22Rv1 (cell line): ENCODE results near the gene ARAP2.

Experiments used
- H3K27ac ChIP-seq: fragments of 450-650 bp; 2 replicates; pipeline ENCODE4 v1.5.1; 2017
- ZFX ChIP-seq: fragments of 450-650 bp; IDR thresholded peaks from 2 replicates; pipeline ENCODE4 v1.6.1; 2017; ENCODE audit warnings: antibody characterized with exemption, borderline replicate concordance
- TF ChIP-seq, protein P1 (sequence below): fragments of 450-650 bp; IDR thresholded peaks from 2 replicates; pipeline ENCODE4 v1.5.1; 2017; ENCODE audit warnings: mild to moderate bottlenecking

Gene ARAP2

GRCh38 chr4:36206012-36206411 is 38.3 kb downstream of the ARAP2 start:
- no peak overlapping the region for H3K27ac ChIP-seq
- TF ChIP-seq, protein P1, sequence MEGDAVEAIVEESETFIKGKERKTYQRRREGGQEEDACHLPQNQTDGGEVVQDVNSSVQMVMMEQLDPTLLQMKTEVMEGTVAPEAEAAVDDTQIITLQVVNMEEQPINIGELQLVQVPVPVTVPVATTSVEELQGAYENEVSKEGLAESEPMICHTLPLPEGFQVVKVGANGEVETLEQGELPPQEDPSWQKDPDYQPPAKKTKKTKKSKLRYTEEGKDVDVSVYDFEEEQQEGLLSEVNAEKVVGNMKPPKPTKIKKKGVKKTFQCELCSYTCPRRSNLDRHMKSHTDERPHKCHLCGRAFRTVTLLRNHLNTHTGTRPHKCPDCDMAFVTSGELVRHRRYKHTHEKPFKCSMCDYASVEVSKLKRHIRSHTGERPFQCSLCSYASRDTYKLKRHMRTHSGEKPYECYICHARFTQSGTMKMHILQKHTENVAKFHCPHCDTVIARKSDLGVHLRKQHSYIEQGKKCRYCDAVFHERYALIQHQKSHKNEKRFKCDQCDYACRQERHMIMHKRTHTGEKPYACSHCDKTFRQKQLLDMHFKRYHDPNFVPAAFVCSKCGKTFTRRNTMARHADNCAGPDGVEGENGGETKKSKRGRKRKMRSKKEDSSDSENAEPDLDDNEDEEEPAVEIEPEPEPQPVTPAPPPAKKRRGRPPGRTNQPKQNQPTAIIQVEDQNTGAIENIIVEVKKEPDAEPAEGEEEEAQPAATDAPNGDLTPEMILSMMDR: no peak
- no peak for TF ChIP-seq ZFX

DNA sequence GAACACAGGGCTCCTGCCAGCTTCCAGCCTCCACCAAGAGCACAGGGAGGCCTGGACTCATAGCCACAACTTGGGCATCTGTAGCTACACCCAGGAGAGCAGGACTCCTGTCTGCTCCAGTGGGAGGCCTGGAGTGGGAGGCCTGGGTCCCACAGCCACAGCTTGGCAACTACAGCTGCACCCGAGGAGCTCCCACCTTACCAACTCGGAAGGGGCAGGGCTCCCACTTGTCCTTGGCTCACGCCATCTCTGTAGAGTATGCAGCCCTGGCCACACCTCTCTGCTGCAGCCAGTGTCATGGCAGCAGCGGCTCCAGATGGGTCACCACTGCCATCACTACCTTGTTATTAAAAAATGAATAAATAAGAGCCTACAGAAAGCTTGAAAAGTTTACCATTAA is 45.5 kb downstream of the ARAP2 start:
- TF ChIP-seq, protein P1: no peak
- no peak for TF ChIP-seq ZFX
- no peak overlapping the region for H3K27ac ChIP-seq

DNA sequence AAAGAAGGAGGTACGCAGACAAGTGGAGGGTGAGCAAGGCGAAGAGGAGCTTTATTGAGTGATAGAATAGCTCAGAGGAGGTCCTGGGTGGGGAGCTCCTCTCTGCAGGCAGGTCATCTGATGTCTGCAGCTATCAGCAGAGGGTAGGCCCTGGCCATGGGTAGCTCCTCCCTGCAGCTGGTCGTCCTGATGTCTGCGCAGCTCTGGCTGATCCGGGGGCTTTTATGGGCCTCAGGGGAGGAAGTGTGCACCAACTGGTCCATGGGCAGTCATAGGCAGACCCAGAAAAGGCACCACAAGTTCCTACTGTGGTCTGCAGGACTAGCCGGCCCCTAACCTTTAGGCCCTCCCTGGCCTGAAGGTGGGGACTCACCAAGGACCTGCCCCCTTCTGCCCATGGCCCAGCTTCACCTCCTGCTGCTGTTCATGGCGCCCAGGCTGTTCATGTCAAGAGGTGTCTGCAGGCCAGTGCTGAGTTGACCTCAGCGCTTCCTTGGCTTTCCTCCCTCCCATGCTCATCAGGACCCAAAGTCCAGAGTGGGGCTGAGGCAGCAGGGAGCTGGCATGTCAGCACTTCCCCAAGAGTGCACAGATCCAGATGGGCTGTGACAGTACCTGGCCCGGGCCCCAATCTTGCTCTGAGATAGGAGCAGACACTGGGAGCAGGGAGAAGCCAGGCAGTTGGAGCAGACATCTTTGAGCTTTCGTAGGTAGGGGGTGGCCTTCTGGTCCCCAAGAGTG is 46.1 kb downstream of the ARAP2 start:
- no peak overlapping the region for H3K27ac ChIP-seq
- TF ChIP-seq, protein P1: no peak
- TF ChIP-seq ZFX: no peak

GRCh38 chr4:36197501-36197900 is 46.8 kb downstream of the ARAP2 start:
- no peak overlapping the region for H3K27ac ChIP-seq
- no peak for TF ChIP-seq ZFX
- TF ChIP-seq, protein P1: no peak

- no peak overlapping the region for H3K27ac ChIP-seq
- no peak for TF ChIP-seq ZFX
- TF ChIP-seq, protein P1: no peak
Observed at GRCh38 chr4:36196145-36196913, 48.0 kb downstream of the ARAP2 start.

DNA sequence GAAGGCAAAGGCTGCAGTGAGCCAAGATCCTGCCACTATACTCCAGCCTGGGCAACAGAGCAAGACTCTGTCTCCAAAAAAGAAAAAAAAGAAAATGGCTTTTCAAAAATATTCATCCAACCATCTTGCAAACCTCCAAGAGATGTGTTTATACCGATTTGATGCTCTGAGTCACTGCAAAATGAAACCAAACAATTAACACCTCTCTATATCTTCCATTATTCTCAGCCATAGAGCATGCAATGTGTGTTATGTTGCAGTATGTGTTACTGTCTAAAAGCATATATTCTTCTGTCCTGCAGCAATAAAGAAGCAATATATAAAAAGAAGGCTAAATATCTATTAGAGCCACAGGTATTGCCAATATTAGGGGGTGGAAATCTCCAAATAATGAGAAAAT is 51.4 kb downstream of the ARAP2 start:
- TF ChIP-seq, protein P1: no peak
- TF ChIP-seq ZFX: no peak

GRCh38 chr4:36189511-36190226 is 54.6 kb downstream of the ARAP2 start:
- H3K27ac ChIP-seq: no peak overlapping the region
- TF ChIP-seq, protein P1: no peak

More for the DNA sequence above, 51.4 kb downstream of the ARAP2 start:
- no peak overlapping the region for H3K27ac ChIP-seq
